Measurements from ENCODE around the gene BRMS1.
A peak's percentile ranks its signal among the peaks of the same experiment; 100 is the strongest.
"Not testable (repeated sequence)": the region's sequence is repeated elsewhere in the genome, so short reads cannot be mapped to it uniquely, and the experiment has no call there.

The BRMS1 gene

GRCh38 chr11:66321606-66322005, 23.3 kb downstream of the BRMS1 start:
- DNase-seq: no peak

GRCh38 chr11:66320748-66321147, 24.2 kb downstream of the BRMS1 start:
- not testable (repeated sequence) for DNase-seq

GRCh38 chr11:66320289-66320688, 24.6 kb downstream of the BRMS1 start:
- not testable (repeated sequence) for DNase-seq

GRCh38 chr11:66318600-66318970, 26.3 kb downstream of the BRMS1 start:
- no peak for DNase-seq

GRCh38 chr11:66317723-66318599, 26.9 kb downstream of the BRMS1 start:
- DNase-seq: no peak

- no peak for DNase-seq
Measured at GRCh38 chr11:66317322-66317722, 27.6 kb downstream of the BRMS1 start.

- DNase-seq: no peak
Measured at GRCh38 chr11:66316849-66317251, 28.1 kb downstream of the BRMS1 start, which contains the start of gene CD248. Gene CD248, minus strand, starts transcription at chr11:66317044. Its CDS starts 17 bp downstream, at chr11:66317027.

GRCh38 chr11:66315921-66316811, 28.7 kb downstream of the BRMS1 start:
- DNase-seq: no peak

GRCh38 chr11:66315498-66315885, 29.4 kb downstream of the BRMS1 start:
- DNase-seq: no peak

- DNase-seq: no peak
Measured at GRCh38 chr11:66314561-66315497, 30.1 kb downstream of the BRMS1 start.

GRCh38 chr11:66314186-66314501, 30.8 kb downstream of the BRMS1 start:
- no peak for DNase-seq

GRCh38 chr11:66313321-66314185, 31.4 kb downstream of the BRMS1 start:
- DNase-seq: no peak

- DNase-seq: peak; percentile 93
Measured at GRCh38 chr11:66312549-66313320, 32.2 kb downstream of the BRMS1 start.

GRCh38 chr11:66311965-66312548, 32.8 kb downstream of the BRMS1 start:
- DNase-seq: peak; percentile 94

- DNase-seq: no peak
Measured at GRCh38 chr11:66311470-66311964, 33.4 kb downstream of the BRMS1 start.

- not testable (repeated sequence) for DNase-seq
Measured at GRCh38 chr11:66310803-66311440, 34.0 kb downstream of the BRMS1 start.

GRCh38 chr11:66310324-66310723, 34.6 kb downstream of the BRMS1 start:
- no peak for DNase-seq

- DNase-seq: no peak
Measured at GRCh38 chr11:66309475-66309874, 35.4 kb downstream of the BRMS1 start.

- no peak for DNase-seq
Measured at GRCh38 chr11:66302656-66303055, 42.2 kb downstream of the BRMS1 start.

- DNase-seq: no peak
Measured at GRCh38 chr11:66299186-66299585, 45.7 kb downstream of the BRMS1 start.

Measured in NCI-H526 treated with DMSO at 0.1 percent for 48 hours (cell line).